HuH-7.5 (cell line): Measurements from ENCODE around the gene RAB5IF.
A peak's percentile ranks its signal among the peaks of the same experiment; 100 is the strongest.
"Not testable (repeated sequence)": the region's sequence is repeated elsewhere in the genome, so short reads cannot be mapped to it uniquely, and the experiment has no call there.

Experiments
- DNase-seq: peaks from one replicate; pipeline ENCODE4 v3.0.0; 2011; ENCODE audit warnings: low spot score

Gene RAB5IF

GRCh38 chr20:36605399-36606157 is at the start of gene RAB5IF:
RAB5IF (plus strand) TSS chr20:36605779; CDS start chr20:36605952, 173 bp downstream.
- peak; percentile 77 for DNase-seq

- no peak for DNase-seq
These were observed 42.9 kb upstream of the RAB5IF start for GRCh38 chr20:36562724-36563123.

GRCh38 chr20:36563374-36563773 is 42.2 kb upstream of the RAB5IF start:
- no peak for DNase-seq

- not testable (repeated sequence) for DNase-seq
These were observed 41.4 kb upstream of the RAB5IF start for GRCh38 chr20:36564078-36564725.

GRCh38 chr20:36564726-36565121 is 40.9 kb upstream of the RAB5IF start:
- not testable (repeated sequence) for DNase-seq

- no peak for DNase-seq
These were observed 40.1 kb upstream of the RAB5IF start for GRCh38 chr20:36565520-36565919.

GRCh38 chr20:36569847-36570429 is 35.6 kb upstream of the RAB5IF start:
- DNase-seq: no peak

- DNase-seq: no peak
These were observed 33.7 kb upstream of the RAB5IF start for GRCh38 chr20:36571564-36572504.

GRCh38 chr20:36572701-36573102 is 32.9 kb upstream of the RAB5IF start:
- peak; percentile 63 for DNase-seq

- DNase-seq: peak; percentile 97
These were observed 32.3 kb upstream of the RAB5IF start, which contains the start of gene TGIF2 for GRCh38 chr20:36573103-36573797. TGIF2 (plus strand) TSS chr20:36573597; CDS start chr20:36578775, 5,178 bp downstream.

GRCh38 chr20:36573798-36574365 is 31.7 kb upstream of the RAB5IF start:
- DNase-seq: peak; percentile 61

GRCh38 chr20:36574366-36575135 is 31.0 kb upstream of the RAB5IF start:
- DNase-seq: peak; percentile 77

GRCh38 chr20:36576081-36576445 is 29.5 kb upstream of the RAB5IF start:
- no peak for DNase-seq

GRCh38 chr20:36578356-36579041 is 27.1 kb upstream of the RAB5IF start:
- DNase-seq: no peak

- no peak for DNase-seq
These were observed 25.5 kb upstream of the RAB5IF start for GRCh38 chr20:36579996-36580545.

GRCh38 chr20:36582322-36582721 is 23.3 kb upstream of the RAB5IF start:
- DNase-seq: no peak

GRCh38 chr20:36582821-36583220 is 22.8 kb upstream of the RAB5IF start:
- DNase-seq: no peak

GRCh38 chr20:36584018-36584481 is 21.5 kb upstream of the RAB5IF start:
- no peak for DNase-seq
